HL-60 (cell line): ENCODE results near the gene RTN4R.

Experiments used
- DNase-seq, 2 experiments: peaks; one replicate each; pipeline ENCODE4 v3.0.0-alpha.2; 2010 to 2020; ENCODE audit warnings: low read depth in 1 of 2, low spot score in 1 of 2
- H3K27ac ChIP-seq: fragments of 250-450 bp; sonication (Bioruptor Pico); replicated peaks from 2 replicates; pipeline ENCODE4 v1.5.1; 2020; ENCODE audit warnings: mild to moderate bottlenecking, moderate library complexity
- H3K27me3 ChIP-seq: fragments of 250-450 bp; sonication (Bioruptor Pico); 2 replicates; pipeline ENCODE4 v1.5.1; 2021; ENCODE audit warnings: mild to moderate bottlenecking, moderate library complexity; ENCODE audit not compliant: insufficient read depth, poor library complexity, severe bottlenecking
- H3K4me3 ChIP-seq: replicated peaks from 2 replicates; pipeline ENCODE4 v1.5.1; 2011; ENCODE audit warnings: mild to moderate bottlenecking, control low read depth, low read length; ENCODE audit not compliant: insufficient read depth
- GABPA ChIP-seq: IDR thresholded peaks from 2 replicates; pipeline ENCODE4 v1.6.1; 2012; ENCODE audit warnings: low read depth
- POLR2AphosphoS5 ChIP-seq: IDR thresholded peaks from 2 replicates; pipeline ENCODE4 v1.6.1; 2012; ENCODE audit warnings: low read depth
- SPI1 ChIP-seq: IDR thresholded peaks from 2 replicates; pipeline ENCODE4 v1.6.1; 2012; ENCODE audit warnings: low read depth, mild to moderate bottlenecking, borderline replicate concordance
- TF ChIP-seq, protein P1 (sequence below): IDR thresholded peaks from 2 replicates; pipeline ENCODE4 v1.6.1; 2012; ENCODE audit warnings: low read depth; ENCODE audit not compliant: insufficient replicate concordance
- TF ChIP-seq, protein P2 (sequence below): IDR thresholded peaks from one replicate; pipeline ENCODE4 v1.5.1; 2011; ENCODE audit warnings: low read length, control low read depth, inconsistent platforms; ENCODE audit not compliant: insufficient read depth

Gene RTN4R

GRCh38 chr22:20201837-20202392, 66.2 kb downstream of the RTN4R start:
- H3K27ac ChIP-seq: no peak overlapping the region
- H3K4me3 ChIP-seq: no peak overlapping the region
- no peak for DNase-seq
- no peaks in the 10 kb centered on the region for H3K27me3 ChIP-seq
- TF ChIP-seq POLR2AphosphoS5 (no peak), SPI1 (no peak), GABPA (no peak)
- TF ChIP-seq, protein P1, sequence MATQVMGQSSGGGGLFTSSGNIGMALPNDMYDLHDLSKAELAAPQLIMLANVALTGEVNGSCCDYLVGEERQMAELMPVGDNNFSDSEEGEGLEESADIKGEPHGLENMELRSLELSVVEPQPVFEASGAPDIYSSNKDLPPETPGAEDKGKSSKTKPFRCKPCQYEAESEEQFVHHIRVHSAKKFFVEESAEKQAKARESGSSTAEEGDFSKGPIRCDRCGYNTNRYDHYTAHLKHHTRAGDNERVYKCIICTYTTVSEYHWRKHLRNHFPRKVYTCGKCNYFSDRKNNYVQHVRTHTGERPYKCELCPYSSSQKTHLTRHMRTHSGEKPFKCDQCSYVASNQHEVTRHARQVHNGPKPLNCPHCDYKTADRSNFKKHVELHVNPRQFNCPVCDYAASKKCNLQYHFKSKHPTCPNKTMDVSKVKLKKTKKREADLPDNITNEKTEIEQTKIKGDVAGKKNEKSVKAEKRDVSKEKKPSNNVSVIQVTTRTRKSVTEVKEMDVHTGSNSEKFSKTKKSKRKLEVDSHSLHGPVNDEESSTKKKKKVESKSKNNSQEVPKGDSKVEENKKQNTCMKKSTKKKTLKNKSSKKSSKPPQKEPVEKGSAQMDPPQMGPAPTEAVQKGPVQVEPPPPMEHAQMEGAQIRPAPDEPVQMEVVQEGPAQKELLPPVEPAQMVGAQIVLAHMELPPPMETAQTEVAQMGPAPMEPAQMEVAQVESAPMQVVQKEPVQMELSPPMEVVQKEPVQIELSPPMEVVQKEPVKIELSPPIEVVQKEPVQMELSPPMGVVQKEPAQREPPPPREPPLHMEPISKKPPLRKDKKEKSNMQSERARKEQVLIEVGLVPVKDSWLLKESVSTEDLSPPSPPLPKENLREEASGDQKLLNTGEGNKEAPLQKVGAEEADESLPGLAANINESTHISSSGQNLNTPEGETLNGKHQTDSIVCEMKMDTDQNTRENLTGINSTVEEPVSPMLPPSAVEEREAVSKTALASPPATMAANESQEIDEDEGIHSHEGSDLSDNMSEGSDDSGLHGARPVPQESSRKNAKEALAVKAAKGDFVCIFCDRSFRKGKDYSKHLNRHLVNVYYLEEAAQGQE: no peak
- TF ChIP-seq, protein P2, sequence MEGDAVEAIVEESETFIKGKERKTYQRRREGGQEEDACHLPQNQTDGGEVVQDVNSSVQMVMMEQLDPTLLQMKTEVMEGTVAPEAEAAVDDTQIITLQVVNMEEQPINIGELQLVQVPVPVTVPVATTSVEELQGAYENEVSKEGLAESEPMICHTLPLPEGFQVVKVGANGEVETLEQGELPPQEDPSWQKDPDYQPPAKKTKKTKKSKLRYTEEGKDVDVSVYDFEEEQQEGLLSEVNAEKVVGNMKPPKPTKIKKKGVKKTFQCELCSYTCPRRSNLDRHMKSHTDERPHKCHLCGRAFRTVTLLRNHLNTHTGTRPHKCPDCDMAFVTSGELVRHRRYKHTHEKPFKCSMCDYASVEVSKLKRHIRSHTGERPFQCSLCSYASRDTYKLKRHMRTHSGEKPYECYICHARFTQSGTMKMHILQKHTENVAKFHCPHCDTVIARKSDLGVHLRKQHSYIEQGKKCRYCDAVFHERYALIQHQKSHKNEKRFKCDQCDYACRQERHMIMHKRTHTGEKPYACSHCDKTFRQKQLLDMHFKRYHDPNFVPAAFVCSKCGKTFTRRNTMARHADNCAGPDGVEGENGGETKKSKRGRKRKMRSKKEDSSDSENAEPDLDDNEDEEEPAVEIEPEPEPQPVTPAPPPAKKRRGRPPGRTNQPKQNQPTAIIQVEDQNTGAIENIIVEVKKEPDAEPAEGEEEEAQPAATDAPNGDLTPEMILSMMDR: no peak

DNA sequence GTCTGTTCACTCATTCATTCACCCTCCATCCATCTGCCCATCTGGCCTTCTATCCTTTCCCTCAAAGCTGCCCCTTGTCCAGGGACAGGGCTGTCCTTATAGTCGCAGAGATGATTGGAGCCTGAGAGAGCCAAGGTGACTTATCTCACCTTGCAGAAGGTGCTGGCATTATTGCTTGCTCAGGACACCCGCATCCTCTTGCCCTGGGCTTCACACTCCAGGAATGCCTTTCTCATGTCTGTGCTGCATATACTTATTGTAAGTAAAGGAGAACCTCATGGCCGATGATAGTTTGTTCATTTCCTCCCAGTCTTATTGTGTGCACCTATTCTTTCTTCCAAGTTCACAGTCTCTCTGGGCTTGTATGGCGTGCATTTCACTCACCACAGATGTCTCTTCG, 68.2 kb downstream of the RTN4R start:
- DNase-seq: no peak
- no peaks in the 10 kb centered on the region for H3K27me3 ChIP-seq
- H3K4me3 ChIP-seq: no peak overlapping the region
- no peak for TF ChIP-seq SPI1
- TF ChIP-seq, protein P2: no peak
- TF ChIP-seq POLR2AphosphoS5: no peak
- no peak for TF ChIP-seq GABPA
- TF ChIP-seq, protein P1: no peak
- no peak overlapping the region for H3K27ac ChIP-seq

GRCh38 chr22:20199413-20199842, 68.7 kb downstream of the RTN4R start:
- Histone ChIP-seq H3K27ac (no peak overlapping the region), H3K27me3 (no peaks in the 10 kb centered on the region), H3K4me3 (no peak overlapping the region)
- DNase-seq: no peak
- TF ChIP-seq SPI1 (no peak), GABPA (no peak), POLR2AphosphoS5 (no peak)
- TF ChIP-seq, protein P1: no peak
